GM12878 (cell line): ENCODE results near the gene ABCF1. TPM values are rescaled to one million over a fixed set of nuclear protein-coding genes. Genes with fewer than 3 reads are reported as not detected.

Source experiments
- microRNA counts: library from miRNA; unstranded; fragments of <30 nt; microRNA quantifications from one replicate; lab custom pipeline; 2016
- microRNA-seq: library from miRNA; unstranded; fragments of <30 nt; microRNA quantifications from one replicate; pipeline ENCODE4, GENCODE V29; 2018
- polyA plus RNA-seq, 11 experiments: library from polyadenylated mRNA; depleted of rRNA in 4 of 11; unstranded in 6 of 11; stranded (reverse) in 5 of 11; fragments of >200 nt; fragmentation: Nextera tagmentation in 4 of 11; fragmentation: Illumina TruSeq in 1 of 11; extraction: Ambion mirVana in 4 of 11; extraction: Trizol in 1 of 11; gene quantifications; 1 replicate in 1 of 11; 2 replicates in 10 of 11; pipeline versions ENCODE4 v1.2.1 to v1.2.3, GENCODE V29; 2011 to 2016; ENCODE audit warnings: inconsistent platforms in 2 of 11, missing spikeins in 2 of 11, low read depth in 1 of 11
- small RNA-seq: library from RNA; depleted of rRNA; stranded (forward); fragments of <200 nt; gene quantifications from one replicate; pipeline ENCODE3, GENCODE V24; 2014
- total RNA-seq, 4 experiments: library from RNA; depleted of rRNA in 3 of 4; stranded (reverse); fragments of >200 nt in 3 of 4; fragmentation: Illumina TruSeq in 1 of 4; extraction: Trizol in 1 of 4; gene quantifications; 2 replicates each; pipeline versions ENCODE4 v1.2.1 to v1.2.3, GENCODE V29; 2013 to 2021

The ABCF1 gene
- total and polyA plus RNA-seq, 10 of the 15 experiments (the other 5 are each of a cell fraction or from before 2014, with no cell fraction given), result 21.3 to 79.6 (median 55.9) TPM

MicroRNA genes within 50 kb of the gene (microRNA counts, 767-probe panel; counts per million panel counts)
- microRNA hsa-miR-877-5p (lab: Ali Mortazavi, UCI), result 1,346 counts per million, percentile 48 among the panel's probes with 10 or more counts

Small RNA genes lying within 50 kb of the gene (microRNA-seq; reads per million reads assigned to microRNA genes)
- 117 reads per million, percentile 75 among the genes with 10 or more reads in this experiment for gene MIR877

Small RNA genes lying within 50 kb of the gene (small RNA-seq; reads per million reads assigned to genes)
- 13.5 reads per million, percentile 96 among the genes with 10 or more reads in this experiment for gene MIR877

Other genes starting within 250 kb of the ABCF1 start
Only the 7 nearest of the 16 such genes appear.
- 483 and 499 TPM in 2 replicates for gene HLA-E, start 81.9 kb upstream of the ABCF1 start, total RNA-seq (2014; rRNA removed)
- 262 and 265 TPM in 2 replicates for gene HLA-E, start 81.9 kb upstream of the ABCF1 start, total RNA-seq (2014; rRNA removed; fragmentation: Illumina TruSeq; extraction: Trizol)
- 390 and 409 TPM in 2 replicates for gene HLA-E, start 81.9 kb upstream of the ABCF1 start, total RNA-seq (2021)
- gene HLA-E, start 81.9 kb upstream of the ABCF1 start, polyA plus RNA-seq (2011; rRNA removed), result 259 and 321 TPM in 2 replicates
- 157 and 256 TPM in 2 replicates for gene HLA-E, start 81.9 kb upstream of the ABCF1 start, polyA plus RNA-seq (2014; fragmentation: Illumina TruSeq; extraction: Trizol)
- 10 to 100 TPM; 35.1 to 62.3 TPM for gene HLA-E, start 81.9 kb upstream of the ABCF1 start, polyA plus RNA-seq (2014; fragmentation: Nextera tagmentation; extraction: Ambion mirVana)
- gene HLA-E, start 81.9 kb upstream of the ABCF1 start, polyA plus RNA-seq (2014; rRNA removed), result 480 and 510 TPM in 2 replicates
- gene HLA-E, start 81.9 kb upstream of the ABCF1 start, polyA plus RNA-seq (2016; fragmentation: Nextera tagmentation; extraction: Ambion mirVana), result 100 to 1,000 TPM; 251 to 272 TPM
- gene GNL1, start 15.0 kb upstream of the ABCF1 start, total RNA-seq (2014; rRNA removed), result 45.4 and 50.2 TPM in 2 replicates
- gene GNL1, start 15.0 kb upstream of the ABCF1 start, total RNA-seq (2014; rRNA removed; fragmentation: Illumina TruSeq; extraction: Trizol), result 30.6 and 30.7 TPM in 2 replicates
- gene GNL1, start 15.0 kb upstream of the ABCF1 start, total RNA-seq (2021), result 59.3 and 61.2 TPM in 2 replicates
- 45.1 and 51.4 TPM in 2 replicates for gene GNL1, start 15.0 kb upstream of the ABCF1 start, polyA plus RNA-seq (2011; rRNA removed)
- 38.7 and 40.2 TPM in 2 replicates for gene GNL1, start 15.0 kb upstream of the ABCF1 start, polyA plus RNA-seq (2014; fragmentation: Illumina TruSeq; extraction: Trizol)
- 1 to 10 TPM in 1 of 2 experiments, under 1 TPM in 1; 0.18 to 1.4 TPM for gene GNL1, start 15.0 kb upstream of the ABCF1 start, polyA plus RNA-seq (2014; fragmentation: Nextera tagmentation; extraction: Ambion mirVana)
- 40.7 and 45.3 TPM in 2 replicates for gene GNL1, start 15.0 kb upstream of the ABCF1 start, polyA plus RNA-seq (2014; rRNA removed)
- gene GNL1, start 15.0 kb upstream of the ABCF1 start, polyA plus RNA-seq (2016; fragmentation: Nextera tagmentation; extraction: Ambion mirVana), result 10 to 100 TPM; 50.6 to 64.5 TPM
- 20.0 and 22.7 TPM in 2 replicates for gene PRR3, start 14.1 kb upstream of the ABCF1 start, total RNA-seq (2014; rRNA removed)
- gene PRR3, start 14.1 kb upstream of the ABCF1 start, total RNA-seq (2014; rRNA removed; fragmentation: Illumina TruSeq; extraction: Trizol), result 18.5 and 19.2 TPM in 2 replicates
- gene PRR3, start 14.1 kb upstream of the ABCF1 start, total RNA-seq (2021), result 19.5 and 20.2 TPM in 2 replicates
- gene PRR3, start 14.1 kb upstream of the ABCF1 start, polyA plus RNA-seq (2011; rRNA removed), result 15.7 and 22.9 TPM in 2 replicates
- 38.2 and 44.6 TPM in 2 replicates for gene PRR3, start 14.1 kb upstream of the ABCF1 start, polyA plus RNA-seq (2014; fragmentation: Illumina TruSeq; extraction: Trizol)
- 10 to 100 TPM; 14.0 to 16.3 TPM for gene PRR3, start 14.1 kb upstream of the ABCF1 start, polyA plus RNA-seq (2014; fragmentation: Nextera tagmentation; extraction: Ambion mirVana)
- gene PRR3, start 14.1 kb upstream of the ABCF1 start, polyA plus RNA-seq (2014; rRNA removed), result 28.5 and 28.8 TPM in 2 replicates
- 10 to 100 TPM; 18.4 to 20.8 TPM for gene PRR3, start 14.1 kb upstream of the ABCF1 start, polyA plus RNA-seq (2016; fragmentation: Nextera tagmentation; extraction: Ambion mirVana)
- 81.1 and 83.8 TPM in 2 replicates for gene PPP1R10, start 45.8 kb downstream of the ABCF1 start, total RNA-seq (2014; rRNA removed)
- 42.7 and 42.9 TPM in 2 replicates for gene PPP1R10, start 45.8 kb downstream of the ABCF1 start, total RNA-seq (2014; rRNA removed; fragmentation: Illumina TruSeq; extraction: Trizol)
- 75.1 and 78.7 TPM in 2 replicates for gene PPP1R10, start 45.8 kb downstream of the ABCF1 start, total RNA-seq (2021)
- gene PPP1R10, start 45.8 kb downstream of the ABCF1 start, polyA plus RNA-seq (2011; rRNA removed), result 22.9 and 37.6 TPM in 2 replicates
- gene PPP1R10, start 45.8 kb downstream of the ABCF1 start, polyA plus RNA-seq (2014; fragmentation: Illumina TruSeq; extraction: Trizol), result 68.0 and 76.2 TPM in 2 replicates
- 10 to 100 TPM; 11.3 to 22.6 TPM for gene PPP1R10, start 45.8 kb downstream of the ABCF1 start, polyA plus RNA-seq (2014; fragmentation: Nextera tagmentation; extraction: Ambion mirVana)
- 36.7 and 37.9 TPM in 2 replicates for gene PPP1R10, start 45.8 kb downstream of the ABCF1 start, polyA plus RNA-seq (2014; rRNA removed)
- gene PPP1R10, start 45.8 kb downstream of the ABCF1 start, polyA plus RNA-seq (2016; fragmentation: Nextera tagmentation; extraction: Ambion mirVana), result 10 to 100 TPM; 39.6 to 46.1 TPM
- gene MRPS18B, start 46.4 kb downstream of the ABCF1 start, total RNA-seq (2014; rRNA removed), result 108 and 113 TPM in 2 replicates
- gene MRPS18B, start 46.4 kb downstream of the ABCF1 start, total RNA-seq (2014; rRNA removed; fragmentation: Illumina TruSeq; extraction: Trizol), result 112 and 121 TPM in 2 replicates
- gene MRPS18B, start 46.4 kb downstream of the ABCF1 start, total RNA-seq (2021), result 80.9 and 87.7 TPM in 2 replicates
- 104 and 133 TPM in 2 replicates for gene MRPS18B, start 46.4 kb downstream of the ABCF1 start, polyA plus RNA-seq (2011; rRNA removed)
- 208 and 218 TPM in 2 replicates for gene MRPS18B, start 46.4 kb downstream of the ABCF1 start, polyA plus RNA-seq (2014; fragmentation: Illumina TruSeq; extraction: Trizol)
- 100 to 1,000 TPM; 219 to 259 TPM for gene MRPS18B, start 46.4 kb downstream of the ABCF1 start, polyA plus RNA-seq (2014; fragmentation: Nextera tagmentation; extraction: Ambion mirVana)
- 118 and 166 TPM in 2 replicates for gene MRPS18B, start 46.4 kb downstream of the ABCF1 start, polyA plus RNA-seq (2014; rRNA removed)
- 100 to 1,000 TPM; 132 to 147 TPM for gene MRPS18B, start 46.4 kb downstream of the ABCF1 start, polyA plus RNA-seq (2016; fragmentation: Nextera tagmentation; extraction: Ambion mirVana)
- gene ATAT1, start 55.4 kb downstream of the ABCF1 start, total RNA-seq (2014; rRNA removed), result 4.5 and 4.7 TPM in 2 replicates
- gene ATAT1, start 55.4 kb downstream of the ABCF1 start, total RNA-seq (2014; rRNA removed; fragmentation: Illumina TruSeq; extraction: Trizol), result 2.5 and 2.9 TPM in 2 replicates
- 7.1 and 9.0 TPM in 2 replicates for gene ATAT1, start 55.4 kb downstream of the ABCF1 start, total RNA-seq (2021)
- gene ATAT1, start 55.4 kb downstream of the ABCF1 start, polyA plus RNA-seq (2011; rRNA removed), result 3.6 and 4.8 TPM in 2 replicates
- 6.8 and 10.2 TPM in 2 replicates for gene ATAT1, start 55.4 kb downstream of the ABCF1 start, polyA plus RNA-seq (2014; fragmentation: Illumina TruSeq; extraction: Trizol)
- gene ATAT1, start 55.4 kb downstream of the ABCF1 start, polyA plus RNA-seq (2014; fragmentation: Nextera tagmentation; extraction: Ambion mirVana), result 1 to 10 TPM; 1.1 to 1.7 TPM
- 12.7 and 13.1 TPM in 2 replicates for gene ATAT1, start 55.4 kb downstream of the ABCF1 start, polyA plus RNA-seq (2014; rRNA removed)
- gene ATAT1, start 55.4 kb downstream of the ABCF1 start, polyA plus RNA-seq (2016; fragmentation: Nextera tagmentation; extraction: Ambion mirVana), result 10 to 100 TPM; 12.2 to 14.2 TPM
- gene C6orf136, start 75.7 kb downstream of the ABCF1 start, total RNA-seq (2014; rRNA removed), result 11.4 and 13.5 TPM in 2 replicates
- gene C6orf136, start 75.7 kb downstream of the ABCF1 start, total RNA-seq (2014; rRNA removed; fragmentation: Illumina TruSeq; extraction: Trizol), result 5.2 and 7.0 TPM in 2 replicates
- 24.1 and 27.5 TPM in 2 replicates for gene C6orf136, start 75.7 kb downstream of the ABCF1 start, total RNA-seq (2021)
- 5.2 and 11.0 TPM in 2 replicates for gene C6orf136, start 75.7 kb downstream of the ABCF1 start, polyA plus RNA-seq (2011; rRNA removed)
- 14.5 and 18.1 TPM in 2 replicates for gene C6orf136, start 75.7 kb downstream of the ABCF1 start, polyA plus RNA-seq (2014; fragmentation: Illumina TruSeq; extraction: Trizol)
- gene C6orf136, start 75.7 kb downstream of the ABCF1 start, polyA plus RNA-seq (2014; fragmentation: Nextera tagmentation; extraction: Ambion mirVana), result 10 to 100 TPM in 1 of 2 experiments, 1 to 10 TPM in 1; 10.0 to 14.6 TPM
- 21.1 and 23.7 TPM in 2 replicates for gene C6orf136, start 75.7 kb downstream of the ABCF1 start, polyA plus RNA-seq (2014; rRNA removed)
- 10 to 100 TPM; 15.3 to 15.7 TPM for gene C6orf136, start 75.7 kb downstream of the ABCF1 start, polyA plus RNA-seq (2016; fragmentation: Nextera tagmentation; extraction: Ambion mirVana)